Right lobe of liver (tissue), 4 donors: ENCODE measurements around the gene TRIM69.

Source experiments
- CTCF ChIP-seq, 4 donors: fragments of 200-600 bp in 3 of 4; fragments of 450-650 bp in 1 of 4; IDR thresholded peaks; one replicate each; pipeline versions ENCODE4 v1.5.1 to v1.8.0; 2016 to 2022; ENCODE audit warnings: antibody characterized with exemption in 4 of 4, mild to moderate bottlenecking in 2 of 4
- POLR2A ChIP-seq: fragments of 450-650 bp; IDR thresholded peaks from one replicate; pipeline ENCODE4 v1.6.1; 2017; ENCODE audit warnings: antibody characterized with exemption, mild to moderate bottlenecking
- donor health status: DM: no; HTN: no; CAD: no.
- donor health status: DM: no; HTN: no; CAD: no.
- donor health status: DM: no; HTN: yes; CAD: no.

- TF ChIP-seq CTCF (IDR thresholded peaks at IDR 0.05) = no peak
- TF ChIP-seq POLR2A = no peak
Measured at GRCh38 chr15:44716983-44717602, 19.2 kb upstream of the TRIM69 start.
